Stomach smooth muscle (tissue), 2 donors: Measurements from ENCODE around the gene ZBTB12.
"Not testable (repeated sequence)": the region's sequence is repeated elsewhere in the genome, so short reads cannot be mapped to it uniquely, and the experiment has no call there.

ENCODE experiments used
- H3K27ac ChIP-seq: one replicate; pipeline ENCODE4 v1.7.0; 2013; ENCODE audit warnings: mild to moderate bottlenecking, low read length, inconsistent platforms
- H3K27me3 ChIP-seq, 2 donors: one replicate each; pipeline ENCODE4 v1.7.0; 2013; ENCODE audit warnings: low read length in 2 of 2; ENCODE audit not compliant: insufficient read depth in 2 of 2, control insufficient read depth in 1 of 2
- H3K36me3 ChIP-seq, 2 donors: one replicate each; pipeline ENCODE4 v1.7.0; 2013; ENCODE audit warnings: low read length in 2 of 2; ENCODE audit not compliant: control insufficient read depth in 2 of 2, insufficient read depth in 2 of 2
- H3K4me1 ChIP-seq: one replicate; pipeline ENCODE4 v1.7.0; 2013; ENCODE audit warnings: low read length; ENCODE audit not compliant: control insufficient read depth, insufficient read depth
- H3K4me3 ChIP-seq, 2 donors: one replicate each; pipeline ENCODE4 v1.7.0; 2013; ENCODE audit warnings: low read length in 2 of 2
- H3K9ac ChIP-seq, 2 donors: one replicate each; pipeline ENCODE4 v1.7.0; 2013; ENCODE audit warnings: low read length in 2 of 2, mild to moderate bottlenecking in 1 of 2
- H3K9me3 ChIP-seq, 2 donors: one replicate each; pipeline ENCODE4 v1.7.0; 2013; ENCODE audit warnings: low read length in 2 of 2; ENCODE audit not compliant: control insufficient read depth in 2 of 2
- donor health status: healthy.
- donor health status: Pancreatic carcinoma.

The ZBTB12 gene

GRCh38 chr6:31874836-31875572 is 26.9 kb downstream of the ZBTB12 start:
- Histone ChIP-seq H3K27me3 (no peaks in the 10 kb centered on the region), H3K4me3 (no peak overlapping the region), H3K9ac (no peak overlapping the region), H3K27ac (no peak overlapping the region), H3K36me3 (peaks cover 0 to 5% of the 10 kb centered on the region in 2 donors), H3K4me1 (peaks cover 3% of the 10 kb centered on the region), H3K9me3 (no peaks in the 10 kb centered on the region)

- no peaks in the 10 kb centered on the region for H3K4me1 ChIP-seq
- no peak overlapping the region for H3K4me3 ChIP-seq
Measured at GRCh38 chr6:31874084-31874670, 27.7 kb downstream of the ZBTB12 start.

GRCh38 chr6:31871046-31871659 is 30.7 kb downstream of the ZBTB12 start:
- H3K9ac ChIP-seq, result no peak overlapping the region
- H3K36me3 ChIP-seq, result no peaks in the 10 kb centered on the region
- H3K4me1 ChIP-seq, result peaks cover 3% of the 10 kb centered on the region
- no peak overlapping the region for H3K27ac ChIP-seq
- no peak overlapping the region for H3K4me3 ChIP-seq
- peaks cover 0 to 2% of the 10 kb centered on the region in 2 donors for H3K27me3 ChIP-seq
- H3K9me3 ChIP-seq, result no peaks in the 10 kb centered on the region

More at GRCh38 chr6:31874084-31874670, 27.7 kb downstream of the ZBTB12 start:
- H3K36me3 ChIP-seq, result no peaks in the 10 kb centered on the region
- no peaks in the 10 kb centered on the region for H3K9me3 ChIP-seq
- H3K9ac ChIP-seq, result no peak overlapping the region
- peaks cover 0 to 2% of the 10 kb centered on the region in 2 donors for H3K27me3 ChIP-seq
- H3K27ac ChIP-seq, result no peak overlapping the region

GRCh38 chr6:31870385-31870921 is 31.4 kb downstream of the ZBTB12 start:
- Histone ChIP-seq H3K4me3 (no peak overlapping the region), H3K27me3 (peaks cover 0 to 2% of the 10 kb centered on the region in 2 donors), H3K9me3 (no peaks in the 10 kb centered on the region), H3K36me3 (no peaks in the 10 kb centered on the region), H3K27ac (no peak overlapping the region), H3K9ac (no peak overlapping the region), H3K4me1 (peaks cover 4% of the 10 kb centered on the region)

GRCh38 chr6:31869343-31869742 is 32.5 kb downstream of the ZBTB12 start:
- Histone ChIP-seq H3K9ac (no peak overlapping the region), H3K4me3 (no peak overlapping the region), H3K9me3 (no peaks in the 10 kb centered on the region), H3K27me3 (peaks cover 0 to 2% of the 10 kb centered on the region in 2 donors), H3K27ac (no peak overlapping the region), H3K4me1 (peaks cover 8% of the 10 kb centered on the region), H3K36me3 (no peaks in the 10 kb centered on the region)

GRCh38 chr6:31868658-31868971 is 33.3 kb downstream of the ZBTB12 start:
- not testable (repeated sequence) for H3K27ac ChIP-seq, H3K9ac ChIP-seq, H3K27me3 ChIP-seq, H3K36me3 ChIP-seq, H3K9me3 ChIP-seq, H3K4me3 ChIP-seq
- H3K4me1 ChIP-seq, result peaks cover 12% of the 10 kb centered on the region

GRCh38 chr6:31865205-31866118 is 36.4 kb downstream of the ZBTB12 start:
- Histone ChIP-seq H3K27me3 (peaks cover 0 to 2% of the 10 kb centered on the region in 2 donors), H3K4me3 (no peak overlapping the region), H3K27ac (no peak overlapping the region), H3K36me3 (peaks cover 1 to 6% of the 10 kb centered on the region in 2 donors), H3K4me1 (peaks cover 28% of the 10 kb centered on the region), H3K9me3 (no peaks in the 10 kb centered on the region), H3K9ac (peak overlapping the region in 1 of 2 donors; percentile 21)

GRCh38 chr6:31864818-31865204 is 37.1 kb downstream of the ZBTB12 start:
- Histone ChIP-seq H3K36me3 (peaks cover 8 to 12% of the 10 kb centered on the region in 2 donors), H3K9ac (no peak overlapping the region), H3K4me3 (no peak overlapping the region), H3K4me1 (peaks cover 28% of the 10 kb centered on the region), H3K27ac (no peak overlapping the region), H3K9me3 (no peaks in the 10 kb centered on the region), H3K27me3 (peaks cover 0 to 2% of the 10 kb centered on the region in 2 donors)

GRCh38 chr6:31864123-31864562 is 37.7 kb downstream of the ZBTB12 start:
- Histone ChIP-seq H3K36me3 (peaks cover 14 to 19% of the 10 kb centered on the region in 2 donors), H3K9ac (peak overlapping the region; percentile 14 to 55), H3K4me3 (peak overlapping the region; percentile 65 to 82), H3K4me1 (peaks cover 28% of the 10 kb centered on the region), H3K27ac (peak overlapping the region; percentile 76)
- H3K9me3 ChIP-seq, H3K27me3 ChIP-seq: not testable (repeated sequence)
